GM19372 (cell line): ENCODE measurements around the gene TACO1.

Source experiments
- ATAC-seq: cut with Tn5 transposase; IDR thresholded peaks from one replicate; pipeline ENCODE4 v1.9.1; 2021; ENCODE audit warnings: mild to moderate bottlenecking, low read depth, moderate library complexity; ENCODE audit not compliant: unreplicated experiment

The TACO1 gene

DNA sequence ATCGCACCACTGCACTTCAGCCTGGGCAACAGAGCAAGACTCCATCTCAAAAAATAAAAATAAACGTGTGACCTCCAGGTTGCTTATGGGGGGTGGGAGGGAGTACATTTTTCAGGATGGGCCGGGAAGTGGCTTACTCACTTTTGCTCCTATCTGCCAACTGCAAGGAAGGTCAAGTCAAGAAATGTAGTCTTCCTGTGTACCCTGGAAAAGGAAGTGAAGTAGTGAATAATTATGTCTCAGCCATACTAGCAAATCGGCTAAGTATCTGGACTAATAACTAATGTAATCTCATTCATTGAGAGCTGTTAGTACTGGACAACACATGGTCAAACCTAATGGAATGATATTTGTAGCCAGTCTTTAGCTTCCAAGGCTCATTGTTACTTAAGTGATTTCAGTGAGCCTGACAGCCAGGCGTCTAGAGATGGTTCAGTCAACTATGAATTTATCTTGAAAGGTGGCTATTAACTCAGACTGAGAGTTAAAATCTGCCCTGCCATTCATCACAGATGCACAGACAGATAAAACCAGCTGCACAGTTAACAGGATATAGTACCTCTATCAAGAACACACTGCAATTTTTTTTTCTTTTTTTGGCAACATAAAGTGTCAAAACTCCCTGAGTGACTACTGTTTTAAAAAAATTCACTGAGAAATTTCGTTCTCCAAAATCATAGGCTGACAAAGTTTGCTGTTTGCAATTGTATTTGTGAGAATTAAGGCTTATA lies 3.7 kb upstream of the TACO1 start:
- no peak for ATAC-seq

DNA sequence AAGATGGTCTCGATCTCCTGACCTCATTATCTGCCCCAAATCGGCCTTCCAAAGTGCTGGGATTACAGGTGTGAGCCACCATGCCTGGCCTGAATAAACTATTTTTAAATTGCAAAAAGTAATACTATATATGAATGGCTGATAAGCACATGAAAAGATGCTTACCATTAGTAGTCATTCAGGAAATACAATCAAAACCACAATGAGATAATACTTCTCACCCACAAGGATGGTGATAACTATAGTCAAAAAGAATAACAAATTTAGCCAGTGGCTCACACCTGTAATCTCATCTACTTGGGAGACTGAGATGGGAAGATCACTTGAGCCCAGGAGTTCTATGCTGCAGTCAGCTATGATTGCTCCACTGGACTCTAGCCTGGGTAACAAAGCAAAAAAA lies 2.4 kb upstream of the TACO1 start:
- ATAC-seq: no peak

DNA sequence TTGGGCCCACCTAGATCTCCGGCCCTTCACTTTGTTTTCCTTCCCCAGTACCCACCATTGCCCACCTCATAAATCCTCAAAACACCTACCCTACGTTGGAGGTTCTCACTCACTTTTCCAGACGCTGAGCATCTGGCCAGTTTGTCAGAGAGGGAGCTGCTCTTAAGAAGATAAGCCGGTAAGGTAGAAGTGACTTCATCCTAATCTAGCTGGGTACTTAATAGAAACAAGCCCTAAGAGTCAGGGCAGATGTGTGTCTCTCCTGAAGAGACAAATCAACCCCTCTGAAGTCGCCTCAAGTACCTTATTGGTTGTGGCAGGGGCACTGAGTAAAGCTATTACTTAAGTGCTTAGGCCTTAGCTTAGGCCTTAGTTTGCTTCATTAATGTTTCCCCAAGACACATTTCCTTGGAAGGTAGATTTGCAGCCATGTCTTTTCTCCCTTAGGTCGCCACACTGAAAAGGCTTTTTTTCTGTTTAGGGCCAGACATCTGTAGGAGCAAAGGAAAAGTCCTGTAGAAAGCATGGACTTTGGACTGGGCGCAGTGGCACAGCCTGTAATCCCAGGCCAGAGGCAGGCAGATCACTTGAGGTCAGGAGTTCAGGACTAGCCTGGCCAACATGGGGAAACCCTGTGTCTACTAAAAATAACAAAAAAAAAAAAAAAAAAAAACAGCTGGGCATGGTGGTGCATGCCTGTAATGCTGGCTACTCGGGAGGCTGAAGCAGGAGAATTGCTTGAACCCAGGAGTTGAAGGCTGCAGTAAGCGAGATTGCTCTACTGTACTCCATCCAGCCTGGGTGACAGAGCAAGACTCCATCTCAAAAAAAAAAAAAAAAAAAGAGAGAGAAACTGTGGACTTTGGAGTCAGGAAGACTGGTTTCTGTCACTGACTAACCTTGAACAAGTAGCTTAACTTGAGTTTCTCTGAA lies 1.0 kb downstream of the TACO1 start:
- ATAC-seq: no peak

DNA sequence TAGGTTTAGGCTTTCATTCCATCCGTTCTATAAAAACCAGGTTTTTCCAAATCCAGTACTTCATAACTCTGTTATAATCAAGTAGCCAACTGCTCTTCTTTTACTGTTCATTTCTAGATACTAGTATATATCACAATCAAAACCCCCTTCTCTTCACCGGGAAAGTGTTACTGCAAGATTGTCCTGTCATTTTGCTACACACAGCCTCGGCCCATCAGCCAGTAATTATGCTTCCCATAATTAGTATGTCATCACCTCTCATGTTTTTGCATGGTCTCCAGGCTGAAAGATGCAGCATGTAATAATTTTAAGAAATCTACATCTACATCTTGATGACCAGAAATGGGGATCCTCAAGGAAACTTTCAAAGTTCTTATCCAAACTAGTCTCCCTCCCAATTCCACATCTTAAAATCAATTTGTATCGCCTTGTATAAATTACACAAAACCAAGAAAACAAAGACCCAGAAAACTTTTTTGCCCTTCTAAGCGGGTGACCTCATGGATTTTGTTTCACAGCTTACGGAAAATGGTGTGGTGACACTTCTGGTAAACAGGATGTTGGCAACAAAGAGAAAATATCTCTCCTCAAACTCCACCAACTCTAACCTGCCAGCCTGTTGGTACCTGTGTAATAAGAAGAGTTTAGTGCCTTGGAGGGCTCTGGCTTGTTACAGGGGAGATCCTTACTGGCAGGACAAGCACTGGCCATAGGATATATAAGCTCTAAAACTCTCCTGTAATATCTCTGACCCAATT lies 9.3 kb downstream of the TACO1 start:
- no peak for ATAC-seq

DNA sequence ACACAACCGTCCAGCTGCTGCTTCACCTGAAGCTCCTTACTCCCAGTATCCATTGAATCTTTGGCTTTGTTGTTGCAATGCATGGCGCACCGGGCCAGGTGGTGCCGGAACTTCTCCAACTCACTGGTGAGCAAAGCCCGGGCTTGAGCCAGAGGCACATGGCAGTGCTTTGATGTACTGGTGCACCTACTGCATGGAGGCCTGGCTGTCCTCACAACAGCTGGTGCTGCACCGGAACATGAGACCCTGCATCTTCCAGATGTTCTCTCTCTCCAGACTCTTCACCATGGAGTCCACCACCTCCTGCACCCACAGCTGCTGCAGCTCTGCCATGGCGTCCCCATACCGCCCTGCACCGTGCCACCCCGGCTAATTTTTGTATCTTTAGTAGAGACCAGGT lies 10.2 kb downstream of the TACO1 start:
- ATAC-seq: no peak

DNA sequence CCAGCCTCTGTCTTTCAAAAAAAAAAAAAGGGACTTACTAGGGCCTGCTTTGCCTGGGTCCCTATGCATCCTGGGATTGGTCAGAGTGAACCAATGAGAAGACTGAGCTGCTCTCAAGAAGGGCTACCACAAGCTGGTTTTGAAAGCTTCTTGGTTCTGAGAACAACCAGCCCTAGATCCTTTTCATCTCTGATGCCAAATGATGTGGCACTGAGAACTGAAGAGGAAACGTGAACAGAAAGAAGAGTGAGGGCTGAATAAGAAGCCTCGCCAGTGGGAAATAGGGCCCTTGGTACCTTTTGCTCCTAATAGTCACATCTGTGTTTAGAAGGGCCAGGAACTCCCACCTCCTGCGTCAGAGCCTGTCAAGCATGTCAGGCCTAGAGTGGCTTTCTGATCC lies 10.7 kb downstream of the TACO1 start:
- no peak for ATAC-seq

DNA sequence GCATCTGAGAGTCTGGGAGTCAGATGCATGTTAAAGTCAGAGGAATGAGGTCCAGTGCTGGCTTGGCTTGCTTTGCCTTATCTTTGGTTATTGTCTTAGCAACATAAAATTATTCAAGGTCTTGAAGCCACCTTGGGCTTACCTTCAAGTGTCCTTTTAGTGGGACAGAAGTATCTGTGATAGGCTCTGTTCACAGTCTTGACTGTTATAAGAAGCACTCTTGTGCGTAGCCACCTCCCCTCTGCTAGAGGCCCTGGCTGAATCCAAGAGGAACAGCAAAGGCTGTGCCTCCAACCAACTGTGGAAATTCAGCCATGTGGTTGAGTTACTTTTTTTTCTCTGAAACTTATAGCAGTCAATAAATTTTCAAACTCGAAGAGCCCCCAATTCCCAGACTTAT lies 13.0 kb downstream of the TACO1 start:
- ATAC-seq: no peak

DNA sequence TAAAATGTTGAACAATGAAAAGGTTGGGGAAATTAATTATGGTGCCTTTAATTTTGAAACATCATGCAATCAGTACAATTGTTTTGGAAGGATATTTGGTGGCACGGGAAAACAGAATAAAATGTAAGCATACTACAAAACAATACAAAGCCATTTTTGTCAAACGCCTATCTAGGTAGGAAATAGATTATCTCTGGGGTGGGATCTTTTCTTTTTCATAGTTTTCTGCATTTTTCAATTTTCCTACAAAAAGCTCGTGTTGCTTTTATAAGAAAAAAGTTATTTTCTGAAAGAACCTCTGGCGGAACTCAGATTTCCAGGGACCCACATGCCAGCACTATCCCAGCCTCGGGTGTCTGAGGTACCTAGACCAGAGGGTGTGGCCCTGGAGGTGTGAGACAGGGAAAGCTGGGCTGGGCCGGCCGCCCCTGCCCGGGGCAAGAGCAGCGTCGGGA lies 20.6 kb downstream of the TACO1 start:
- ATAC-seq: no peak

DNA sequence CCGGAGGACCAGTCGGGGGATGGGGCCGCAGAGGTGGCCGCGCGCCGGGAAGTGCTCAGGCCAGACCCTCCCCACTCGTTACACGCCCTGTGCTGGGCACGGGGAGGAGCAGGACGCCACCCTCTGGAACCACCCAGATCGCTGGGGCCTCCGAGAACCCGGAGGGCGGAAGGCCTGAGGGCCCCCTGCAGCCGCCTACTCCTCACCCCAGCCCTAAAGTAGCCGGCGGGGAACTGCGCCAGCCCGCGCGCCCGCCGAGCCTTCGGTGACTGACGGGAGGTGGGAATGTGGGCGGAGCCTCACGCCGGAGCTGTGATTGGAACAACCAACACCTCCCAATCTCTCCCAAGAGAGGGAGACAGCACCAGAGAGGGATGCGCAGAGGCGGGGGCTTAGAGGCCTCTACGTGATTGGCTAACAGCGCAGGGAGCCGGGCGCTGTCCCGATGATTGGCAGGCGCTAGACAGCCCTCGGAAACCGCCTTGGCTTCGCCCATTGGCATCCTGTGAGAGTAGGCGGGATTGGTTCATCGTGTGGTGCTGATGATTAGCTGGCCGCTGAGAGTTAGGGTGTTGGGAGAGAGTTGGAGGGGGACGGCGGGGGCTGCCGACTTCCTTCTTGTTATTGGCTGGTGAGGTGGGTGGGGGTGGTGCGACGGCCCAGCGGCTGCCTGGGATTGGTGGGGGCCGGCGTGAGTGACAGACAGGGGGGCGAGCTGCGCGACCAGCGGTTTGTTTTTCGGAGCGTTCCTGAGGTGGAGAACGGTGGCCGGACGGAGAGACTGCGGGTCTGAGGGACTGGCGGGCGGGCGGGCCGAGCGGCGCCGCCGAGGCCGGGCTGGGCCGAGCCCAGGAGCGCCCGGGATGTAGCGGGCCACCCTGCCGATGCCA lies 21.2 kb downstream of the TACO1 start, which contains the start of gene MAP3K3:
MAP3K3 (plus strand) TSS at position 734 of the 890 bp plus-strand sequence. CDS start 343 bp downstream, outside the sequence.
- peak; percentile 82 for ATAC-seq

DNA sequence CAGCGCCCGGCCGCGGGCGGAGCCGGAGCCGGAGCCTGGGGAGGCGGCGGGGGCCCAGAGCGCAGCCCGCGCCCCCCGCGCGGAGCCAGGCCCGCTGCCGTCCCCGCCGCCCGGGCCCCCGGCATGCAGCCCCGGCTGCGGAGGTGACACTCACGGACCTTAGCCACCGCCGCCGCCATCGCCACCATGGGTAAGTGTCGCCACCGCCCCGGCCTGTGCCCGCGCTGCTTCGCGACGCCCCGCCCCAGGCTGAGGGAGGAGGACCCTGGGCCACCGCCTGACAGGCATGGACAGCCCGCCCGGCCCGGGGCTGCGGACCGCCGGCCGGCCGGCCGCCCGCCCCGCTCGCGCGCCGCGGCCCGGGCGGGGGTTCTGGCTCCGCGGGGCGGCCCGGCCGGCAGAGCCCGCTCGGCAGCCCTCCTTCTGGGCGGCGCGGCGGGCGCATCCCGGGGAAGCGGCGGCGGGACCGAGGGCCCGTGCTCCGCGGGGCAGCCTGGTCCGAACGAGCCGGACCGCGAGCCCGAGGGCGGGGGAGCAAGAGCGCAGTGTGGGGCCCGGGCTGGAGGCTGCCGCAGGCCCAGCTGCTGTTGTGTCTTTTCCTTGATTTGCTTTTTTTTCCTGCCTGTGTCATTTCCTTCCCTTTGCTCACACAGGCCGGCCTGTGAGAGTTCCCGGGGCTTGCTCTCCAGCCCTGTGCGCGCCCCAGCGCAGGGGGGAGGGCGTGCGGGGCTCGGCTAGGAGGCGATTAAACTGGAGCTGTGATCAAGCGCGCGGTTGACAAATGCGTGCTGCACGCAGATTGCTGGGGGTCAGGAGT lies 22.1 kb downstream of the TACO1 start:
- ATAC-seq: peak; percentile 20

DNA sequence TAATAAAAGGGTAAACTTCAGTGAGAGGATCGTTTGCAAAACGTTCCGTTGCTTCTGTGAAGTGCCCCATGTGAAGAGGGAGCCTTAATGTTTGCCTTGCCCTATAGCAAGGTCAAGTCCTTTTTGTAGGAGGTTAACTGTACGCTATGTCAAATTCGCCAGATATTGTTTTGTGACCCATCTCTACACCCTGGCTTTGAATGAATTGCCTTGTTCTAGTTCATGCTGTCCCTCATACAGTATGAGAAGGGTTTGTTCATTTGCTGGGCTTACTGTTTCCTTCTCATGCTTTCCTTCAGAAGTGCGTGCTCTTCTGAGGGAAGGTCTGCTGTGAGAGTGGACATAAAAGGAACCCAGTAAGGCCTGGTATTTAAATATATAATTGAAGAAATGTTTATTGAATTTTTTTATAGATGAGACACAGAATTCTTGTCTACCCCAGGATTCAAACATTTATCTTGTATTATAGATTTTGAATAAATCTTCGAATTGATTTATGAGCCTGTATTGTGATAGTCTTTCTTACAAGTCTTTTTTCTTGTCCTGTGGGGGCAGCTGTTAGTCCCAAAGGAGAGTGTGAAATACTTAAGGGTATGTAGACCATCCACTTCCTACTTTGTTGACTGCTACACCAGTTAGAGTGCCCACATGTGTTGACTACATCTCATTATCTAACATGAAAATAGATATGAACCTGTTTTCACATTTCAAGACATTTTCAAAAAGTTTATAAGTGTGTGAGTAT lies 23.3 kb downstream of the TACO1 start:
- no peak for ATAC-seq

DNA sequence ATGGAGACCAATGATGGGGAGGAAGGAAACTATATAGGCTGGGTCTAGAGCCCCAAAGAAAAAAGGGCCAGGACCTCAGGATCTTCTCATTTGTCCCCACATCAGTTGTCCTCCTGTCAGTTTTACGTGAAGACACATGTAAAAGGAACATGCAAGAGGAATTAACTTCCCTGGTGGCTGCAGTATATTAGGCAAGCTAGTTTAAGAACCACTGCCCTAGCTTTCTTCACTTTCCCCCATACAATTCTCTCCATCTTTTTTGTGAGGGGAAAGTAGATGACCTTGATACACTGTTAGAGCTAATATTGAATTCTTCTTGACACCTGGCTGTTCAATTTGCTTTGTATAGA lies 23.8 kb downstream of the TACO1 start:
- ATAC-seq: no peak

DNA sequence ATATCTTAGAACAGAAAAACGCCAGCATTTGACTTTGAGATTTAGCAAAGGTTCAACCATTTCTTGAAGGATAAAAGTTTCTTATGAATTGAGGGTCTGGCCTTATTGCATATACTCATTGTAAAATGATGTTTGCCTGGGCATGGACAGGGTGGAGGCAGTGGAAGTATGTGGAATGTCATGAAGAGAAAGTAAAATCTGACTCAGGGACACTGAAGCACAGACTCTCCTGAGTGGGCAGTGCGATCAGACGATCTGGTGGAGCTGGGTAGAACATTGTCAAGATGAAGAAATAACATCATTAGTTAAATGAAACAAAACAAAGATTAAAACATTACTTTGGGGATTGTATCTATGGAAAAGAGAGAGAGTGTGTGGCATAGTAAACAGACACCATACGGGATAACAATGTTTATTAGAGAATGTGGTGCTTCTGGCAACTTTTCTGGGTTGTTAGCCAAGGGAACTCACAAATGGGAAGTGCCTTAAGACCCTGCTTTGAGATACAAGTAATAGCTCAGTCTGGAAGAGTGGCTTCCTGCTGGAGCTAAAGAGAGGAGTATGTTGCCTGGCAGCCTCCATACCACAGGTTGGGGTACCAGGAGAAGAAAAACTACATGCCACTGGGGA lies 26.0 kb downstream of the TACO1 start:
- no peak for ATAC-seq

DNA sequence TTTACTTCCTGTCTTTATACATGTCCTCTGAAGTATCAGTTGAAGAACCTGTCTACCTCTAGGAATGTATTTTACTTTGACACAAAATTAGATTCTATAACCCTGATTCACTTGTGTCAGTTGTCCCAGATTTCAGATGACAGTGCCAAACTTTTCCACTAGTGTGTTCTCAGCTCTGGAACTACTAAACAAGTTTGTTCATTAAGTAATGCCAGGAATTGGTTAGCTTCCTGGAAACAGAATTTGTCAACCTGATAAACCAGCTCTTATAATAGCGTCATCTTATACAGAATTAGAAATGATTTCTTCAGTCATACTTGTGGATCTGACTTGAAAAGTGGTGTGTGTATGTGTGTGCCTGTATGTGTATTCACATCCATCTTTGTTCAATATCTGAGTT lies 28.9 kb downstream of the TACO1 start:
- ATAC-seq: no peak

DNA sequence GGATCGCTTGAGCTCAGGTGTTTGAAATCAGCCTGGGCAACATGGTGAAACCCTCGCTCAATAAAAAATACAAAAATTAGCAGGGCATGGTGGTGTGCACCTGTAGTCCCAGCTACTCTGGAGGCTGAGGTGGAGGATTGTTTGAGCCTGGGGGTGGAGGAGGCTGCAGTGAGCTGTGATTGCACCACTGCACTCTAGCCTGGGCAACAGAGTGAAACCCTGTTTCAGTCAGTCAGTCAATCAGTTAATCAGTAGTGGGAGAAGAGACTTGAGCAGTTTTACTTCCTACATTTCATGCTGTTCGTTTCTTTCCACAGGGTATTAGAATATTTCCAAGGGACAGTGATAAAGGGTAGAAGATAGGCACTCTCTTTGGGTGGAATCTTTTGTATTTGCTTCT lies 30.4 kb downstream of the TACO1 start:
- ATAC-seq: no peak

DNA sequence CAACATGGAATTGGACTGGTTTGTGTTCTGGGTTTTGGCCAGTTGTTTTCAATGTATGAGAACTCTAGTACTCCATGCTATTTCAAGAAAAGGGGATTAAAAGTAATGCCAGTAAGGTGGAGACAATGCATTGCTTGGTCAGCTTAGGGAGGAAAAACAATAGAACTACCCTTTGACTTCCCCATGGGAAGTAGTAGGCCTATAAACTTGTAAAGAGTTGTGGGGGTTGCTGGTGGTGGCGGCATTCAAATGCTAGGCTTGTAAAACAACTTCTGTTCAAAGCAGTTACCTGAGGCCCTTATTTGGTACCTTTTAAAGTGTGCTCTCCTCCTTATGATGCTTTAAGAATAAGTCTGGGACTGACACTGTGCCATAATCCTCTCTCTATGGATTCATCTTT lies 30.9 kb downstream of the TACO1 start:
- no peak for ATAC-seq

DNA sequence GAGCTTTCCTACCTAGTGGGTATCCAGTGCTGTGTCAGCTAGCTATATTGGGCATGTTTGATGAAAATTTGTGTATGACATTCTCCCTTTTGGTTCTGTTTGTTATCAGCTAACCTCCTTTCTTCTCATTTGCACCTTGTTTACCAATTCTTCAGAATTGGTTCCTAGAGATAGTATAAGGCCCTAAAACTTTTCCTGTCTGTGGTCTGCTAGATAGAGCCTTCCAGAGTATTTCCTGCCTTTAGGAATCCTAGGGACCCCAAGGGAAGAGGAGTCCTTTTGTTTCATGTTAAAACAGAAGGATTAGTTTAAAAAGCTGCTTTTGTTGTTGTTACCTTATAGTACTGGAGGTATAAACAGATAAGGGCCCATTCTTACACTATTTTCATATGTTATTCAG lies 33.0 kb downstream of the TACO1 start:
- ATAC-seq: no peak

DNA sequence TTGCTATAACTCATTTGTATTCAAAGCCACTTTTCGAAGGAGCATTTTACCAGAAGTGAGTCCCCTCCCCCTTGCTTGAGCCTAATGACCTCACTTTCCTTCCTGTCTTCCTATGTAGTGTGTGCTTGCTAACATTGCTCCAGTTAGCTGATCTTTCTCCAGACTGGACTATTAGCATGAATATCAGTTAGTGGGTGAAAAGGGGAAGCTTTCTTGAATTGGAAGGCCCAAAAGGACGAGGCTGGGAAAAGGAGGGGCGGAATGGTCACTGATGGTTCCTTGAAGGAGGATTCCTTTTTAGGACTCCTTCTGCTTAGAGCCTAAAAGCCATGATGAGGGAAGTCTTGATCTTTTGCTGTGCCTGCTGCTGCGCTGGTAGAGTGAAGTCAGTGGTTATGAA lies 33.5 kb downstream of the TACO1 start:
- ATAC-seq: no peak
